ENCODE data around the gene RCN2. TPM values are rescaled to one million over a fixed set of nuclear protein-coding genes. Genes with fewer than 3 reads are reported as not detected.

Gene RCN2
- total and polyA plus RNA-seq, 2 of the 13 experiments (the other 11 are each of a cell fraction or from before 2014, with no cell fraction given), result 84.4 to 89.0 TPM

DNA sequence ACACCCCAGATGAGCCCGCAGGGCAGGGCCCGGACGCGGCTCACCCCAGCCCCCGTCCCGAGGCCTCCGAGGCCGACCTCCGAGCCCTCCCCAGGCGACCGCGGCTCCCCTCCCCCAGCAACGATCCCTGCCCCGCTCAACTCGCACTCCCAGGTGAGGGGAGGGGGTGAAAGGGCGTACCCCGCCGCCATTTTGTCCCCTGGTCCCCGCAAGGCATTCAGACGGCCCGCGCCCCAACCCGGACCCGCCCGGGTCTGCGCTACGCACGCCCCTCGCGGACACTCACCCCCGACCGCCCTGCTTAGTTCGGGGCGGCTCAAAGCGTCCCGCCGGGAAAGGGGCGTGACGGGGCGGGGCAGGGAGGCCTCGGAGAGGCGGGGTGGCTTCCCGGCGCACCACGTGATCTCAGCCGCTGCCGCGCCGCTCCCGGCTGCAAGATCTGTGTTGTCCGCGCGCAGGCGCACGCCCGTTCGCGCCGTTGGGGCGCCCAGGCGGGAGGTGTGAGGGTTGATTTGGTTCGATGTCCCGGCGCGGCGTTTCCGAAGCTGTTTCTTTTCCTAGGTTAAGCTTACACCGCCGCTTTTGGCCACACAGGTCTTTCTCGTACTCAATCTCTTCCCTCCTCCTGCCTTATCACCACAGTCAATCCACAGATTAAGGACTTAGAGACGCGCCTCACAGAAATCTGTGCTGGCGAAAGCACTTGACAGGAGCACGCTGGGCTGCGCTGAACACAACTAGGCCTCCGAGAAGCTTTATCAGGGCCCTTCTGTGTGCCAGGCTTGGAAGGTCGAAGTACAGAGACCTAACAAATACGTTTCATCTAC, 26.3 kb upstream of the RCN2 start, which contains the start of gene SCAPER (continued):
- TF ChIP-seq ZBTB49 (CRISPR knock-in tag; IDR thresholded peaks at IDR 0.05; ENCODE audit: borderline replicate concordance) (no peak), NONO (IDR thresholded peaks at IDR 0.05) (no peak), NONO (CRISPR knock-in tag; conservative IDR thresholded peaks at IDR 0.05) (no peak), ZEB1 (IDR thresholded peaks at IDR 0.05; ENCODE audit: insufficient replicate concordance, low read depth) (peak; percentile 52), RXRA (CRISPR knock-in tag; IDR thresholded peaks at IDR 0.05) (peak; percentile 69; the same call in 1 of the 2 replicates), NCOR1 (IDR thresholded peaks at IDR 0.05; ENCODE audit: borderline replicate concordance, low read length) (0 out of 2 replicates have a peak, but pooled peaks have one; percentile 24), ZFP62 (CRISPR knock-in tag; IDR thresholded peaks at IDR 0.05) (no peak), MTF1 (CRISPR knock-in tag; IDR thresholded peaks at IDR 0.05) (no peak), HDAC2 (CRISPR knock-in tag; IDR thresholded peaks at IDR 0.05) (peak; percentile 44), AGO1 (IDR thresholded peaks at IDR 0.05; ENCODE audit: low read depth, low read length, poor library complexity, severe bottlenecking) (no peak), NCOA2 (CRISPR knock-in tag; IDR thresholded peaks at IDR 0.05) (no peak; the same call in 1 of the 2 replicates), ZNF552 (CRISPR knock-in tag; IDR thresholded peaks at IDR 0.05; ENCODE audit: borderline replicate concordance) (peak; percentile 98), CAMTA2 (CRISPR knock-in tag; IDR thresholded peaks at IDR 0.05; ENCODE audit: borderline replicate concordance) (peak; percentile 77; the same call in 1 of the 2 replicates), NR2C2 (CRISPR knock-in tag; IDR thresholded peaks at IDR 0.05; ENCODE audit: borderline replicate concordance) (peak; percentile 68; the same call in 1 of the 2 replicates), MTF2 (CRISPR knock-in tag; IDR thresholded peaks at IDR 0.05; ENCODE audit: borderline replicate concordance) (peak; percentile 95), HOXA3 (CRISPR knock-in tag; IDR thresholded peaks at IDR 0.05) (peak; percentile 89), ZNF83 (CRISPR knock-in tag; IDR thresholded peaks at IDR 0.05; ENCODE audit: borderline replicate concordance) (0 out of 2 replicates have a peak, but pooled peaks have one; percentile 28), ZBTB14 (CRISPR knock-in tag; IDR thresholded peaks at IDR 0.05) (peak; percentile 63)
- TF ChIP-seq, protein P1, sequence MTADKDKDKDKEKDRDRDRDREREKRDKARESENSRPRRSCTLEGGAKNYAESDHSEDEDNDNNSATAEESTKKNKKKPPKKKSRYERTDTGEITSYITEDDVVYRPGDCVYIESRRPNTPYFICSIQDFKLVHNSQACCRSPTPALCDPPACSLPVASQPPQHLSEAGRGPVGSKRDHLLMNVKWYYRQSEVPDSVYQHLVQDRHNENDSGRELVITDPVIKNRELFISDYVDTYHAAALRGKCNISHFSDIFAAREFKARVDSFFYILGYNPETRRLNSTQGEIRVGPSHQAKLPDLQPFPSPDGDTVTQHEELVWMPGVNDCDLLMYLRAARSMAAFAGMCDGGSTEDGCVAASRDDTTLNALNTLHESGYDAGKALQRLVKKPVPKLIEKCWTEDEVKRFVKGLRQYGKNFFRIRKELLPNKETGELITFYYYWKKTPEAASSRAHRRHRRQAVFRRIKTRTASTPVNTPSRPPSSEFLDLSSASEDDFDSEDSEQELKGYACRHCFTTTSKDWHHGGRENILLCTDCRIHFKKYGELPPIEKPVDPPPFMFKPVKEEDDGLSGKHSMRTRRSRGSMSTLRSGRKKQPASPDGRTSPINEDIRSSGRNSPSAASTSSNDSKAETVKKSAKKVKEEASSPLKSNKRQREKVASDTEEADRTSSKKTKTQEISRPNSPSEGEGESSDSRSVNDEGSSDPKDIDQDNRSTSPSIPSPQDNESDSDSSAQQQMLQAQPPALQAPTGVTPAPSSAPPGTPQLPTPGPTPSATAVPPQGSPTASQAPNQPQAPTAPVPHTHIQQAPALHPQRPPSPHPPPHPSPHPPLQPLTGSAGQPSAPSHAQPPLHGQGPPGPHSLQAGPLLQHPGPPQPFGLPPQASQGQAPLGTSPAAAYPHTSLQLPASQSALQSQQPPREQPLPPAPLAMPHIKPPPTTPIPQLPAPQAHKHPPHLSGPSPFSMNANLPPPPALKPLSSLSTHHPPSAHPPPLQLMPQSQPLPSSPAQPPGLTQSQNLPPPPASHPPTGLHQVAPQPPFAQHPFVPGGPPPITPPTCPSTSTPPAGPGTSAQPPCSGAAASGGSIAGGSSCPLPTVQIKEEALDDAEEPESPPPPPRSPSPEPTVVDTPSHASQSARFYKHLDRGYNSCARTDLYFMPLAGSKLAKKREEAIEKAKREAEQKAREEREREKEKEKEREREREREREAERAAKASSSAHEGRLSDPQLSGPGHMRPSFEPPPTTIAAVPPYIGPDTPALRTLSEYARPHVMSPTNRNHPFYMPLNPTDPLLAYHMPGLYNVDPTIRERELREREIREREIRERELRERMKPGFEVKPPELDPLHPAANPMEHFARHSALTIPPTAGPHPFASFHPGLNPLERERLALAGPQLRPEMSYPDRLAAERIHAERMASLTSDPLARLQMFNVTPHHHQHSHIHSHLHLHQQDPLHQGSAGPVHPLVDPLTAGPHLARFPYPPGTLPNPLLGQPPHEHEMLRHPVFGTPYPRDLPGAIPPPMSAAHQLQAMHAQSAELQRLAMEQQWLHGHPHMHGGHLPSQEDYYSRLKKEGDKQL (CRISPR knock-in tag; IDR thresholded peaks at IDR 0.05; ENCODE audit: low read depth), result no peak
- TF ChIP-seq, protein P2, sequence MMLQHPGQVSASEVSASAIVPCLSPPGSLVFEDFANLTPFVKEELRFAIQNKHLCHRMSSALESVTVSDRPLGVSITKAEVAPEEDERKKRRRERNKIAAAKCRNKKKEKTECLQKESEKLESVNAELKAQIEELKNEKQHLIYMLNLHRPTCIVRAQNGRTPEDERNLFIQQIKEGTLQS (CRISPR knock-in tag; IDR thresholded peaks at IDR 0.05), result peak; percentile 41; the same call in 1 of the 2 replicates
